Stimulated activated naive CD8-positive, alpha-beta T cell treated with anti-CD3 and anti-CD28 coated beads, Interleukin-15, Interleukin-2, amounts not matched to agents 100 U/mL and 50 U/mL, for 24 hours (primary cell): ENCODE measurements around the gene QDPR.
"Not testable (repeated sequence)": the region's sequence is repeated elsewhere in the genome, so short reads cannot be mapped to it uniquely, and the experiment has no call there.

Experiments
- ATAC-seq: fragments of 150-1000 bp; cut with Tn5 transposase; one replicate; pipeline ENCODE4 v1.10.0; 2021
- DNase-seq: peaks from one replicate; pipeline ENCODE4 v3.0.0; 2021

QDPR gene

GRCh38 chr4:17511950-17512795, at the start of gene QDPR:
Gene QDPR (minus strand): TSS chr4:17512090. CDS start chr4:17512054, 36 bp downstream.
- DNase-seq (peak; percentile 85), ATAC-seq (peak; percentile 97)

GRCh38 chr4:17561195-17561909, 49.5 kb upstream of the QDPR start:
- ATAC-seq, result no peak
- no peak for DNase-seq

- no peak for ATAC-seq
- DNase-seq, result no peak
Measured at GRCh38 chr4:17560065-17560673, 48.3 kb upstream of the QDPR start.

GRCh38 chr4:17559709-17560048, 47.8 kb upstream of the QDPR start:
- ATAC-seq, result no peak
- DNase-seq, result no peak

- no peak for ATAC-seq
Measured at GRCh38 chr4:17558941-17559708, 47.2 kb upstream of the QDPR start.

GRCh38 chr4:17557880-17558279, 46.0 kb upstream of the QDPR start:
- ATAC-seq (no peak), DNase-seq (no peak)

More at GRCh38 chr4:17558941-17559708, 47.2 kb upstream of the QDPR start:
- DNase-seq, result no peak

GRCh38 chr4:17556498-17556897, 44.6 kb upstream of the QDPR start:
- no peak for DNase-seq
- ATAC-seq, result no peak

- DNase-seq (no peak), ATAC-seq (no peak)
Measured at GRCh38 chr4:17554568-17554967, 42.7 kb upstream of the QDPR start.

GRCh38 chr4:17552427-17552826, 40.5 kb upstream of the QDPR start:
- ATAC-seq, result no peak
- no peak for DNase-seq

GRCh38 chr4:17550549-17550948, 38.7 kb upstream of the QDPR start:
- ATAC-seq (no peak), DNase-seq (no peak)

- no peak for DNase-seq
- no peak for ATAC-seq
Measured at GRCh38 chr4:17546678-17547077, 34.8 kb upstream of the QDPR start.

- ATAC-seq (no peak), DNase-seq (no peak)
Measured at GRCh38 chr4:17546222-17546621, 34.3 kb upstream of the QDPR start.

- no peak for ATAC-seq
- DNase-seq, result no peak
Measured at GRCh38 chr4:17545374-17546140, 33.7 kb upstream of the QDPR start.

GRCh38 chr4:17544831-17545234, 32.9 kb upstream of the QDPR start:
- ATAC-seq (no peak), DNase-seq (no peak)

GRCh38 chr4:17544205-17544604, 32.3 kb upstream of the QDPR start:
- no peak for ATAC-seq
- no peak for DNase-seq

GRCh38 chr4:17537060-17537459, 25.2 kb upstream of the QDPR start:
- DNase-seq, result not testable (repeated sequence)

GRCh38 chr4:17535906-17536305, 24.0 kb upstream of the QDPR start:
- no peak for DNase-seq

More at GRCh38 chr4:17537060-17537459, 25.2 kb upstream of the QDPR start:
- not testable (repeated sequence) for ATAC-seq

GRCh38 chr4:17535242-17535641, 23.4 kb upstream of the QDPR start:
- ATAC-seq (no peak), DNase-seq (no peak)

More at GRCh38 chr4:17535906-17536305, 24.0 kb upstream of the QDPR start:
- peak; percentile 43 for ATAC-seq

GRCh38 chr4:17534705-17535104, 22.8 kb upstream of the QDPR start:
- DNase-seq, result no peak
- ATAC-seq, result no peak

- ATAC-seq (no peak), DNase-seq (no peak)
Measured at GRCh38 chr4:17531538-17532285, 19.8 kb upstream of the QDPR start.
